Measurements from ENCODE around the gene REG3G. TPM values are rescaled to one million over a fixed set of nuclear protein-coding genes. Genes with fewer than 3 reads are reported as not detected.
"Not testable (repeated sequence)": the region's sequence is repeated elsewhere in the genome, so short reads cannot be mapped to it uniquely, and the experiment has no call there.

The REG3G gene
- total RNA-seq, 1 experiment from 2014 or later = not detected

GRCh38 chr2:79016342-79016741 is 9.2 kb upstream of the REG3G start:
- no peak for DNase-seq (ENCODE audit: low read depth)

- no peak for DNase-seq (ENCODE audit: low read depth)
Measured at GRCh38 chr2:79026061-79026460, 559 bp downstream of the REG3G start.

- no peak for DNase-seq (ENCODE audit: low read depth)
Measured at GRCh38 chr2:79039944-79040343, 14.4 kb downstream of the REG3G start.

GRCh38 chr2:79041032-79041448 is 15.5 kb downstream of the REG3G start:
- no peak for DNase-seq (ENCODE audit: low read depth)

GRCh38 chr2:79053486-79053885 is 28.0 kb downstream of the REG3G start:
- DNase-seq (ENCODE audit: low read depth) = not testable (repeated sequence)

GRCh38 chr2:79054769-79055168 is 29.3 kb downstream of the REG3G start:
- DNase-seq (ENCODE audit: low read depth) = not testable (repeated sequence)

- DNase-seq (ENCODE audit: low read depth) = no peak
Measured at GRCh38 chr2:79065201-79065600, 39.7 kb downstream of the REG3G start.

- DNase-seq (ENCODE audit: low read depth) = no peak
Measured at GRCh38 chr2:79071078-79071477, 45.6 kb downstream of the REG3G start.

Other genes with a start within 250 kb of the REG3G start
- not detected in 2 replicates for gene REG1B, start 62.3 kb downstream of the REG3G start, total RNA-seq (2014; rRNA removed; shearing (Covaris generic))
- 0.57 TPM in 1 of 2 replicates, not detected in the other for gene REG1A, start 94.8 kb downstream of the REG3G start, total RNA-seq (2014; rRNA removed; shearing (Covaris generic))
- gene REG3A, start 134.1 kb downstream of the REG3G start, total RNA-seq (2014; rRNA removed; shearing (Covaris generic)) = not detected in 2 replicates

Measured in Daoy (cell line).